ENCODE measurements around the gene ODF2.
"Not testable (repeated sequence)": the region's sequence is repeated elsewhere in the genome, so short reads cannot be mapped to it uniquely, and the experiment has no call there.

ODF2 gene

DNA sequence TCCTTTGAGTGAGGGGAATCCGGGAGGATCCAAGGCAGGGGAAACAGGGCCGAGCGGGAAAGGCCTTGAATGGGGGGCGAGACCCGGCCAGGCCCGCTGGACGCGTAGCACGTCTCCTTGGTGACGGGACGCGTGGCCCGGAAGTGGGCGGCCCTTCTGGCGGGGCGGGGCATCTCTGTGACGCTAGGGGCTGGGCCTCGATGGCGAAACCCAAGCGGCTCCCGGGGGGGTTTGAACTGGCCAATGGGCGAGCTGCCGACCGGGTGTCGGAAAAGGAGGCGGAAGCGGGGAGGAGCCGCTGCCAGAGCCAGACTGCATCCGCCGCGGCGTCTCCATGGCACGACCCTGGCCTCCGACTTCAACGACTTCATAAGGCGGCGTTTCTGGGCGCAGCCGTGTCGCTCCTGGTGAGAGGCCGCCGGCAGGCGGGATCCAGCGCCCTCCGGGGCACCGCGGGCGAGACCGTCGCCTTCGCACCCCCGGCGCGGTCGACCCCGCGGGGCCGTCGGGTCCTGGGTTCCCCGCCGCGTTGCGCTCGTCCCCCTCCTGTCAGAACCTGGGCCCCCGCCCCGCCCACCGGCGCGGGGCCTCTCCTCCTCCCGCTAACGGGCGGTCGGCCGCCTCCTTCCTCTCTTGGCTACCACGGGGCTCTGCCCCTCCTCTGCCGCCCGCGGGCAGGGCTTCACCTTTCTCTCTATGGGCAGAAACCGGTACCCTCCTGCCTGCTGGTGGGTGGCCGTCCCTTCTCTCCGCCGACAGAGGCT lies at the start of gene ODF2:
TSS of gene ODF2 (plus strand) at position 158 of the 764 bp plus-strand sequence. CDS start at position 244, 86 bp downstream.
- DNase-seq, result peak; percentile 85

DNA sequence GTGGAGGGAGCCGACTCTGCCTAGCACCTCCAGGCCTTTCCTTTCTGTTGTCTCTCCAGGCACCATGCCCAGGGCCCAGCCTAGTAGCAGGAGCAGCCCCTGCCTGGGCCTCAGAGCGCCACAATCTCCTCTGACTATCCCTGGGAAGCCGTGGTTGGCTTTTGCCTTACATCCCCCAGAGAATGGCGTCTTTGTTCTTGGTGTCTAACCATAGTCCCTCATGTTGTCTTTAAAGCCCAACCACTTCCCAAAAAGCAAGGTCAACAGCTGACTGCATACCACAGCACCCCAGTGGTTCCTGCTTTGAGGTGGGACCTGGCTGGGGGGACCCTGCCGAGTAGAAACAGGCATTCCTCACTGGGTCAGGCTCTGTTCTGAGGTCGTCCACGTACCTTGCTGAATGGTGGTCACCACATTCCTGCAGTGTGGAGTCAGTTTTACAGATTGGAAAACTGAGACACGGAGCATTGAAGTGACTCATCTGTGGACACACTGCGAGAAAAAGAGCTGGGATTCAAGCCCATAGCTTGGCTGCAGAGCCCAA lies 48.9 kb upstream of the ODF2 start:
- no peak for DNase-seq

DNA sequence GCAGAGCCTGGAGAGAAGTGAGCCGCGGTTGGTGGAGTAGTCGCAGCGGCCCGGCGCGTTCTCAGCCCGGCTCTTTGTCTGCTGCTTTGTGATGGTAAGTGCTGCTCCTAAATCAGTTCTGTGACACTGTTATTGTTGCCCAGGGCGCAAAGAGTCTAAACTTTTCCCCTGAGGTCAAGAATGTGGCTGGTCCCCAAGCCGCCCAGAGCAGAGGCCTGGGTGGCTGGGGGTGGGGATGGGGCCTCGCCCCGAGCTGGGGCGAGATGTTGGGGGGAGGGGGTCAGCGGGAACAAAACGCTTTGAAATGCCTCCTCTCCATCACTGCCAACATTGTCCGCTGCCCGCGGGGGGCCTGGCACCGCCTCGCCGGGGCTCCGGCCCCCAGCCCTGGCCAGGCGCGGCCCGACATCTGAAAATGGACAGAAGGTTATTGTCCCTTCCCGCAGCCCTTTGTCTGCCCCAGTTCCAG lies 46.8 kb upstream of the ODF2 start:
- DNase-seq, result no peak

GRCh38 chr9:128409450-128409849 lies 46.4 kb upstream of the ODF2 start:
- DNase-seq, result no peak

DNA sequence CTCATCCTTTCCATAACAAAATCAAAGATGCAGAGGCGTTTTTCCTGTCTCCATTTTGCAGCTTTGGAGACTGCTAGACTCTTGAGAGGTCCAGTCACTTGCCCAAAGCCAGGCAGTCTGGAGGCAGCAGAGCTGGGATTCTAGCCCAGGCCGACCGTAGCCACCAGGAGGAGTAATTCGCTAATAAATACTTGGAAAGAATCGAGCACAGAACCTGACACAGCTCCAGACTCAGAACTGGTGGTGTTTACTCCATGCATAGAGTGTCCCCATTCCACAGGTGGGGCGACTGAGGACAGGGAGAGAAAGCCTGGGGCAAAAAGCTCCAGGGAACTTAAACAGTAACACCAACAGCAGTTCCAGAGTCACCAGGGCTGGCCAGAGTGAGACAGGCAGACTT lies 45.8 kb upstream of the ODF2 start:
- no peak for DNase-seq

- no peak for DNase-seq
Measured at GRCh38 chr9:128411364-128412119, 44.3 kb upstream of the ODF2 start.

DNA sequence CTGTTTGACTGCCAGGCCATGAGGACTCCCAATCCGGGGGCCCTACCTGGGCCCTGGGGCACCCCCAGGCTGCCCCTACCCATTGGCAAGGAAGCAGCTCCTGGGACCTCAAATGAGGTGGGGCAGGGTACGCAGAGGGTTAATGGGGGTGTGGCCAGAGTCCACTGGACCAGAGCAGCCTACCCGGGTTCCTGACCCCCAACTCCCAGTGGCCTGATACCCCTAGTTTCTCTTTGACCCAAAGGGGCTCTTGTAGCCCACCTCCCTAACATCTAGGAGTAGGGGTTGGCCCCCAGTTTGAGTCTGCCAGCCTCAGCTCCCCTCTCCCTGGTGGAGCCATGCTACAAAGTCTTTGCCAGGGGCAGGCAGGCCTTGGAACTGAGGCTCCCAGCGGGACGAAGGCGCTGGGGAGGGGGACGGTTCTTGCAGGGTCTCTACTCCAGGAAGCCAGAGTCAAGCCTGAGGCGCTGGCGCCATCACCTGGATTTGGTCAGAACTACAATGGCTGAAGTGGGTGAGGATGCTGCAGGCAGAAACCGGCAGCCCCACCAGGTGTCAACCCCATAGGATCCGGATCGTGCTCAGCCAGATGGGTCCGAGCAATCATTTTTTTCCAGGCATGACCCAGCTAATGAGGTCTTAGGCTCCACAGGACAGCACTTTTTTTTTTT lies 43.6 kb upstream of the ODF2 start:
- peak; percentile 73 for DNase-seq

DNA sequence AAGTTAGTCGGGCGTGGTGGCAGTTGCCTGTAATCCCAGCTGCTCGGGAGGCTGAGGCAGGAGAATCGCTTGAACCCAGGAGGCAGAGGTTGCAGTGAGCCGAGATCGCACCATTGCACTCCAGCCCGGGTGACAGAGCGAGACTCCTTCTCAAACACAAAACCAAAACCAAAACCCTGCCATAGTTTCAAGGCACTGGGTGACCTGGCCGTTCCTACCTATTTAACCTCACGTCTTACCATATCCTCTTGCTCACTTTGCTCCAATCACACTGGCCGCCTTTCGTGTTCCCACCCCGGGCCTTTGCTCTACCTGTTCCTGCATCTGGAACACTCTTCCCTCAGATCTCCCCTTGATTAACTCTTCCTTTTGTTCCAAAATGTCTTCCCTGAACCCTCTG lies 42.1 kb upstream of the ODF2 start:
- DNase-seq, result not testable (repeated sequence)

DNA sequence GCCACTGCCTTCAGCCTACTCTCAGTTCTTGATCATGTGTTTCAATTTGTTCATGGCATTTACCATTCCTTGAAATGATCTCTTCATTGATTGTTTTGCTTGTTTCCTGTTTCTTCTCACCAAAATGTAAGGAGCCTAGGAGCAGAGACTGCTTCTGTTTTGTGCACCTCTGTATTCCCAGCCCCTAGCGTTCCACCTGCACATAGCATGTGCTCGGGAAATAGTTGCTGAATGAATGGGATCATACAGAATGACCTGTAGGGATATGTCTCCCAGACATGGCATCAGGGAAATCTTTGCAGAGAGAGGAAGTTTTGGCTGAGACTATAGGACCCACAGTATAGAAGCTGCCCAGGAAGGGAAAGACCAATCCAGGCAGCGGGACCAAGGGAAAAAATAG lies 41.3 kb upstream of the ODF2 start:
- DNase-seq, result no peak

DNA sequence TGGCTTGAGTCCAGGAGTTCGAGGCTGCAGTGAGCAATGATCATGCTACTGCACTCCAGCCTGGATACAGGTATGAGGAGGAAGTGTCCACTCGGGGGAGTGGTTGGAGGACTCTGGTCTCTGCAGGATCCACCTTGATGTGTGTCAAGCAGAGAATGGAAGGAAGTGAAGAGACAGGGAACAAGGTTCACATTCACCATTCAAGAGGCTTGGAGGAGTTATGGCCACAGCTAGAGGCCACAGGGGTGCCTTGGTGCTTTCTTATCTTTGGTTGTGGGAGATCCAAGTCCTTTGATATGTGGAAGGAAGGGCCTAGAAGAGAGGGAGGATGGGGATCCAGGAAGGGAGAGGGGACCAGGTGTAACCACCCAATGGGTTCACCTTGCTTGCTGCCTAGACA lies 40.5 kb upstream of the ODF2 start:
- no peak for DNase-seq

DNA sequence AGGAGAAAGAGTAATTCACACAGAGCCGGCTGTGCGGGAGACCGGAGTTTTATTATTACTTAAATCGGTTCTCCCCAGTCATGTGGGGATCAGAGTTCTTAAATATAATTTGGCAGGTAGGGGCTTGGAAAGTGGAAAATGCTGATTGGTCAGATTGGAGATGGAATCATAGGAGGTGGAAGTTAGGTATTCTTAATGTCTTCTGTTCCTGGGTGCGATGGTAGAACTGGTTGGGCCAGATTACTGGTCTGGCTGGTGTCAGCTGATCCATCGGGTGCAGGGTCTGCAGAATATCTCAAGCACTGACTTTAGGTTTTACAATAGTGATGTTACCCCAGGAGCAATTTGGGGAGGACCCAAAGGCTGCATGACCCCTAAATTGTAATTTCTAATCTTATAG lies 39.8 kb upstream of the ODF2 start:
- DNase-seq, result no peak

DNA sequence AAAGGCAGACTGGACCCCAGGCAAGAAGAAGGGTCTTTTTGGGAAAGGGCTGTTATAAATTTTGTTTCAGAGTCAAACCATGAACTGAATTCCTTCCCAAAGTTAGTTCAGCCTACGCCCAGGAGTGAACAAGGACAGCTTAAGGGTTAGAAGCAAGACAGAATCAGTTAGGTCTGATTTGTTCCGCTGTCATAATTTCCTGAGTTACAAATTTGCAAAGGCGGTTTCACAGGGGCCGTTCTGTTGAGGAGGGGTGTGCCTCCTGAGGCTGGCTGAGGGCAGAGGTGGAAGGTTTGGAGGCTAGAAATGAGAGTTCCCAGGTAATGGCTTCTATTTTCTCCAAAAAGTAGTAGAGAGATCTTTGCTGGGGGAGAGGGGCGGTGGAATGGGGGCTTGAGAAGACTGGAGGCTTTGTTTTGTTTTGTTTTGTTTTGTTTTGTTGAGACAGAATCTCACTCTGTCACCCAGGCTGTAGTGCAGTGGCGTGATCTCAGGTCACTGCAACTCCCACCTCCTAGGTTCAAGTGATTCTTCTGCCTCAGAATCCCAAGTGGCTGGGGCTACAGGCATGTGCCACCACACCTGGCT lies 39.3 kb upstream of the ODF2 start:
- no peak for DNase-seq

GRCh38 chr9:128419061-128419925 lies 36.5 kb upstream of the ODF2 start:
- peak; percentile 20 for DNase-seq

DNA sequence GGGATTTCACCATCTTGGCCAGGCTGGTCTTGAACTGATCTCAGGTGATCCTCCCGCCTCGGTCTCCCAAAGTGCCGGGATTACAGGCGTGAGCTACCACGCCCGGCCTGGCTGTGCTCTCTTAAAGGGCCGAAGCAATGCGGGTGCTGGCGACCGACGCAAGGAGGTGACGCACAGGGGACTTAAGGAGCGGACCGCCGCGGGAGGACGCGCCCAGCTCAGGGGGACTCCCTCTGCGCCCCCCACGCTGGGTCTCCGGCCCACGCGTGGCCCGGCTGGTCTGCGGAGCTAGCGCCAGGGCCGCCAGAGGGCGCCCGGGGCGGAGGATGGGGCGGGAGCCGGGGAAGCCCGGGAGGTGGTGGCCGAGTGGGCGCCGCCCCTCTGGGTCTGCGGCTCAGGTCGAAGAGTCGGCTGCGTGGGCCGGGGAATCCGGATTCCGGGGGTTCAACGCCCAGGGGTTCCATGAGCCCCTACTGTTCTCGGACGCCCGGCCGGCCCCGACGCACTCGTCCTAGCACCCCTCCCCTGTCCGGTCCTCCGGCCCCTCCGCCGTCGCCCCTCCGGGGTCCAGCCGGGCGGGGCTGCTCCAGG lies 35.7 kb upstream of the ODF2 start:
- peak; percentile 26 for DNase-seq

DNA sequence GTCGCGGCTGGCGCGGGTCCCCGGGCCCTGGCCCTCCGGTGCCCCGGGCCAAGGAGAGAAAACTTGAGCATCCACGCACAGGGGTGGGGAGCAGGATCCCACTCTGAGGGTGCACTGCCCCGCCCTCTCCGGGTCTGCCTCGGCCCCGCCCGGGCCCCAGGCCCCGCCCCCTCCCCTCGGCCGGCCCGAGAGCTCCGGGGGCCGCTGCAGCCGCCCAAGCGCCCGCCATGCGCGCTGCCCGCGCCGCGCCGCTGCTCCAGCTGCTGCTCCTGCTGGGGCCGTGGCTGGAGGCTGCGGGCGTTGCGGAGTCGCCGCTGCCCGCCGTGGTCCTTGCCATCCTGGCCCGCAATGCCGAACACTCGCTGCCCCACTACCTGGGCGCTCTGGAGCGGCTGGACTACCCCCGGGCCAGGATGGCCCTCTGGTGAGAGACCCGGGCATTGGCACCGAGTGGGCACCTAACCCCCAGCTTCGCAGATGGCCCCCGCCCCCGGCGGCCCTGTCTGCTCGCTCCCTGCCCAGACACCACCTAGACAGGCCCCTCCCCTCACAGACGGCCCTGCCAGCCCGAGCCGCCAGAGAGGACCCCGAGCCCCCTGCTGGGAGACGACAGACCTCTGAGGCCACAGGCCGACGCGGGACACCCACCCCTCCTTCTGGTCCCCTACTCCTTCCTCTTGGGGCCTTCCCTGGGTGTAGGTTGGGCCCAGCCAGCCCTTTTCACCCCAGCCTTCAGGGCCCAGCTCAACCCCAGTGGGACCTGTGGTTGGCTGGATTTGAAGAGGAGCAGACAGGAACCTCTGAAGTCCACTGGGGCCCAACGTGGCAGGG lies 34.9 kb upstream of the ODF2 start, which contains the start of gene CERCAM:
TSS of gene CERCAM (plus strand) at position 207 of the 831 bp plus-strand sequence. CDS start at position 228, 21 bp downstream.
- DNase-seq, result no peak

DNA sequence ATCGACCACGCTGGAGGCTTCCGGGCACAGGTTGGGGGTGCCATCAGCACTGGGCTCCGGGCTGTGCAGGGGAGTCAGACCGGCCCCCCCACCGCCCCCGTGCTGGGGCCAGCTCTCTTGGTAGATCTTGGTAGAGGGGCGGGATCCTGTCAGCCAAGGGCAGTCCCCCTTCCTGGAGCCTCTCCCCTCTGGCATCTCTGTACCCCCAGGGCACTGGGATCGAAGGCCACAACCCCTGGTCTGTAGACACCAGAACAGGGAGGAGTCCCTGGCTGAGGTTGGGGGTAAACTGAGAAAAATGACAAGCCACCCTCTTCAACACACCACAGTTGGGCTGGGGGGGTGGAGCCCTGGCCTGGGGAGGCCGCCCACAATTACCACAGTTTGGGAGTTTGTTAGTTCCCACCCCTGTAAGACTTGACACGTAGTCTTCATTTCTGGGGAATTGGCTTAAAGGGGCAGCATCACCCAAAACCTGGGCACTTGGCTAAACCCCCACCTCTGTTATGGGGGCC lies 34.3 kb upstream of the ODF2 start:
- no peak for DNase-seq

- DNase-seq, result not testable (repeated sequence)
Measured at GRCh38 chr9:128422022-128422782, 33.6 kb upstream of the ODF2 start.

DNA sequence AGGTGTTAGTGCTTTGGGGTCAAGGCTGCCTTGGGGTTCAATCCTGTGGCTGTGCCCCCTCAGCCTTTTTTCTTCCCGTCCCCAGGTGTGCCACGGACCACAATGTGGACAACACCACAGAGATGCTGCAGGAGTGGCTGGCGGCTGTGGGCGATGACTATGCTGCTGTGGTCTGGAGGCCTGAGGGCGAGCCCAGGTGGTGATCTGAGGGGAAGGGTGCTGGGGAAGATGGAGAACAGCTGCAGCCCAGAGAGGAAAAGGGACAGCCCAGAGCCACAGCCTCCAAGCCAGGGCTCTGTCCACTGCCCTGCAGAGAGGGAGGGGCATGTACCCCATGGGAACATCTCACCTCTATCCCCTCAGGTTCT lies 33.0 kb upstream of the ODF2 start:
- no peak for DNase-seq

DNA sequence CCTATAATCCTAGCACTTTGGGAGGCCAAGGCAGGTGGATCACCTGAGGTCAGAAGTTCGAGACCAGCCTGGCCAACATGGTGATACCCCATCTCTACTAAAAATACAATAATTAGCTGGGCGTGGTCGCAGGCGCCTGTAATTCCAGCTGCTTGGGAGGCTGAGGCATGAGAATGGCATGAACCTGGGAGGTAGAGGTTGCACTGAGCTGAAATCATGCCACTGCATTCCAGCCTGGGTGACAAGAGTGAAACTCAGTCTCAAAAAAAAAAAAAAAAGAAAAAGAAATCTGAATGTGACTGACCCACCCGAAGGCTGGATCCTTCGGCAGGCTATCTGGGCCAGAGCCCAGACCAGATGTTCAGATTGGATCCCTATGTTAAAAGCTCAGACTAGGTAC lies 32.5 kb upstream of the ODF2 start:
- DNase-seq, result not testable (repeated sequence)

Measured in NCI-H2227 treated with DMSO at 0.1 percent for 48 hours (cell line).